ENCODE measurements around the gene SCML1.

DNA sequence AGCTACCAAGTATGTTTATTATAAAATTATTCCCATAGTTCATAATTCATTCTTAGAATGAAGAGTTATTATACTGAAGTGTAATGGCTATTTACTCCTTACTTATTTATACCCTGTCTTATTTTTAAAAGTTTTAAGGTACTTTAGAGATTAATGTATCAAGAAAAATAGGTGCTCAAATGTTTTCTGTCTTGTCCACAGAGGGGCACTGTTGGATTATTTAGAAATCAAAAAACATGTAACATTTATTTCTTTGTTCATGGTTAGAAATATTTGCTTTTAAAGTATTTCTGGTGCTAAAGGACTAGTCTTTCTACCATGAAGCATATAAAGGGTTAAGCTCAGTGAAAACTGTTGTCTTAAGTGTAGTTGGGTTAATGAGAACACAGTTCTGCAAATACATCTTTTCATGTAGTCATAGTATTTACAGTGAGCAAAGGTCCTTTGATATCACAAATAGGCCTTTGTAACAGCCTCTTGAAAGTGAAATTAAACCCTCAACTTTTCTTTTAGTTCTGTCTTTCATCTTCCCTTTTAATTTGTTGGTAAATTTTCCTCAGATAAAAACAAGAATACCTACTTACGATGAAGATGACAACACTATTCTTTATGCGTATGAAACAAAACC lies 7.7 kb downstream of the SCML1 start:
- TF ChIP-seq, protein P1, sequence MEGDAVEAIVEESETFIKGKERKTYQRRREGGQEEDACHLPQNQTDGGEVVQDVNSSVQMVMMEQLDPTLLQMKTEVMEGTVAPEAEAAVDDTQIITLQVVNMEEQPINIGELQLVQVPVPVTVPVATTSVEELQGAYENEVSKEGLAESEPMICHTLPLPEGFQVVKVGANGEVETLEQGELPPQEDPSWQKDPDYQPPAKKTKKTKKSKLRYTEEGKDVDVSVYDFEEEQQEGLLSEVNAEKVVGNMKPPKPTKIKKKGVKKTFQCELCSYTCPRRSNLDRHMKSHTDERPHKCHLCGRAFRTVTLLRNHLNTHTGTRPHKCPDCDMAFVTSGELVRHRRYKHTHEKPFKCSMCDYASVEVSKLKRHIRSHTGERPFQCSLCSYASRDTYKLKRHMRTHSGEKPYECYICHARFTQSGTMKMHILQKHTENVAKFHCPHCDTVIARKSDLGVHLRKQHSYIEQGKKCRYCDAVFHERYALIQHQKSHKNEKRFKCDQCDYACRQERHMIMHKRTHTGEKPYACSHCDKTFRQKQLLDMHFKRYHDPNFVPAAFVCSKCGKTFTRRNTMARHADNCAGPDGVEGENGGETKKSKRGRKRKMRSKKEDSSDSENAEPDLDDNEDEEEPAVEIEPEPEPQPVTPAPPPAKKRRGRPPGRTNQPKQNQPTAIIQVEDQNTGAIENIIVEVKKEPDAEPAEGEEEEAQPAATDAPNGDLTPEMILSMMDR (IDR thresholded peaks at IDR 0.05): peak in 1 of 5 experiments; percentile 15
- no peak for TF ChIP-seq POLR2A (IDR thresholded peaks at IDR 0.05)

Data from tibial nerve (tissue), 3 donors.